NB4 (cell line): ENCODE data around the gene GALNT18.
A peak's percentile ranks its signal among the peaks of the same experiment; 100 is the strongest.

Experiments
- DNase-seq: peaks from one replicate; pipeline ENCODE4 v3.0.0; 2010; ENCODE audit warnings: low read depth
- H3K4me3 ChIP-seq: one replicate; pipeline ENCODE4 v1.5.1; 2011; ENCODE audit warnings: mild to moderate bottlenecking, low read depth, low read length, moderate library complexity
- CTCF ChIP-seq: IDR thresholded peaks from one replicate; pipeline ENCODE4 v1.5.1; 2012; ENCODE audit warnings: low read depth, low read length
- MAX ChIP-seq: IDR thresholded peaks from 2 replicates; pipeline ENCODE4 v1.6.1; 2011; ENCODE audit warnings: low read depth, low read length
- MYC ChIP-seq: IDR thresholded peaks from 2 replicates; pipeline ENCODE4 v1.6.1; 2011; ENCODE audit warnings: low read depth, low read length
- POLR2A ChIP-seq: IDR thresholded peaks from 2 replicates; pipeline ENCODE4 v1.6.1; 2011; ENCODE audit warnings: mild to moderate bottlenecking; ENCODE audit not compliant: insufficient read length; ENCODE audit errors: extremely low read depth

Gene GALNT18

GRCh38 chr11:11537871-11538270, 83.9 kb downstream of the GALNT18 start:
- no peak overlapping the region for H3K4me3 ChIP-seq
- TF ChIP-seq MYC = no peak
- TF ChIP-seq MAX = no peak
- TF ChIP-seq CTCF = no peak
- no peak for DNase-seq

GRCh38 chr11:11537372-11537771, 84.4 kb downstream of the GALNT18 start:
- no peak overlapping the region for H3K4me3 ChIP-seq
- no peak for DNase-seq
- TF ChIP-seq POLR2A (no peak), MAX (no peak), MYC (no peak), CTCF (no peak)

GRCh38 chr11:11536650-11537049, 85.2 kb downstream of the GALNT18 start:
- DNase-seq = no peak
- TF ChIP-seq POLR2A (no peak), MYC (no peak), CTCF (no peak), MAX (no peak)

GRCh38 chr11:11535611-11536010, 86.2 kb downstream of the GALNT18 start:
- peak; percentile 3 for DNase-seq
- no peak for TF ChIP-seq POLR2A
- TF ChIP-seq MAX = no peak
- no peak for TF ChIP-seq CTCF
- TF ChIP-seq MYC = no peak
- no peak overlapping the region for H3K4me3 ChIP-seq

More at GRCh38 chr11:11536650-11537049, 85.2 kb downstream of the GALNT18 start:
- no peak overlapping the region for H3K4me3 ChIP-seq

GRCh38 chr11:11534981-11535380, 86.8 kb downstream of the GALNT18 start:
- DNase-seq = no peak
- no peak overlapping the region for H3K4me3 ChIP-seq
- no peak for TF ChIP-seq POLR2A
- no peak for TF ChIP-seq MYC
- TF ChIP-seq CTCF = no peak
- no peak for TF ChIP-seq MAX

GRCh38 chr11:11533751-11534150, 88.1 kb downstream of the GALNT18 start:
- no peak overlapping the region for H3K4me3 ChIP-seq
- no peak for DNase-seq
- TF ChIP-seq POLR2A (no peak), MYC (no peak), CTCF (no peak), MAX (no peak)
